OCI-LY7 (cell line): Measurements from ENCODE around the gene SLC30A7. TPM values are rescaled to one million over a fixed set of nuclear protein-coding genes. Genes with fewer than 3 reads are reported as not detected.
"Not testable (repeated sequence)": the region's sequence is repeated elsewhere in the genome, so short reads cannot be mapped to it uniquely, and the experiment has no call there.

Experiments
- BruUV-seq: library from RNA; stranded (reverse); fragments of 400-500 nt; replicated peaks from 2 replicates; lab custom pipeline; 2021; lab: Mats Ljungman, UMichigan
- CTCF ChIA-PET: fragments of 300-600 bp; sonication (Branson Sonifier 250); formaldehyde crosslinking; loops from one replicate; lab custom pipeline; 2022; ENCODE audit warnings: antibody characterized with exemption; ENCODE audit not compliant: unreplicated experiment; lab: Charles Lee
- POLR2A ChIA-PET: fragments of 300-600 bp; sonication (Branson Sonifier 250); formaldehyde crosslinking; loops from one replicate; lab custom pipeline; 2022; ENCODE audit warnings: antibody characterized with exemption; lab: Charles Lee
- DNase-seq: peaks from one replicate; pipeline ENCODE4 v3.0.0-alpha.2; 2015; ENCODE audit warnings: low spot score
- H2AFZ ChIP-seq: fragments of 200-600 bp; sonication (generic), shearing (Covaris generic); 2 replicates; pipeline ENCODE4 v1.6.1; 2014; ENCODE audit warnings: mild to moderate bottlenecking, antibody characterized with exemption, low read length, moderate library complexity
- H3K27ac ChIP-seq: fragments of 200-600 bp; sonication (generic); 2 replicates; pipeline ENCODE4 v1.5.1; 2014; ENCODE audit warnings: mixed run types, low read depth, mild to moderate bottlenecking, moderate library complexity, low read length, inconsistent platforms; ENCODE audit not compliant: poor library complexity, severe bottlenecking
- H3K36me3 ChIP-seq: fragments of 200-600 bp; sonication (generic); 2 replicates; pipeline ENCODE4 v1.6.1; 2014; ENCODE audit warnings: mild to moderate bottlenecking, antibody characterized with exemption, low read length, moderate library complexity, mixed read lengths; ENCODE audit not compliant: insufficient read depth
- H3K4me1 ChIP-seq: fragments of 200-600 bp; sonication (generic); 2 replicates; pipeline ENCODE4 v1.5.1; 2014; ENCODE audit warnings: mild to moderate bottlenecking, low read length; ENCODE audit not compliant: insufficient read depth, poor library complexity, severe bottlenecking
- H3K4me2 ChIP-seq: fragments of 200-600 bp; sonication (generic); 2 replicates; pipeline ENCODE4 v1.6.1; 2014; ENCODE audit warnings: mild to moderate bottlenecking, low read length
- H3K4me3 ChIP-seq: fragments of 200-600 bp; sonication (generic); 2 replicates; pipeline ENCODE4 v1.5.1; 2014; ENCODE audit warnings: mild to moderate bottlenecking, low read depth, low read length; ENCODE audit not compliant: poor library complexity, severe bottlenecking
- H3K79me2 ChIP-seq: fragments of 200-600 bp; sonication (generic); 2 replicates; pipeline ENCODE4 v1.6.1; 2016; ENCODE audit warnings: low read depth, mild to moderate bottlenecking, low read length, moderate library complexity, mixed read lengths; ENCODE audit not compliant: insufficient read depth
- H3K9me2 ChIP-seq: fragments of 200-600 bp; sonication (generic); 2 replicates; pipeline ENCODE4 v1.6.1; 2016; ENCODE audit warnings: mild to moderate bottlenecking, low read length, mixed read lengths; ENCODE audit not compliant: insufficient read depth
- H3K9me3 ChIP-seq: fragments of 200-600 bp; sonication (generic); 2 replicates; pipeline ENCODE4 v1.6.1; 2014; ENCODE audit warnings: mild to moderate bottlenecking, mixed run types, low read length, mixed read lengths
- H4K20me1 ChIP-seq: fragments of 200-600 bp; sonication (generic); 2 replicates; pipeline ENCODE4 v1.6.1; 2014; ENCODE audit warnings: mild to moderate bottlenecking, antibody characterized with exemption, low read length, moderate library complexity, mixed read lengths; ENCODE audit not compliant: insufficient read depth
- CTCF ChIP-seq: fragments of 200-600 bp; sonication (generic); conservative IDR thresholded peaks from 2 replicates; pipeline ENCODE4 v1.5.1; 2014; ENCODE audit warnings: mild to moderate bottlenecking, antibody characterized with exemption, low read length, moderate library complexity, mixed read lengths
- EZH2phosphoT487 ChIP-seq: fragments of 200-600 bp; sonication (generic); IDR thresholded peaks from 2 replicates; pipeline ENCODE4 v1.6.1; 2018; ENCODE audit warnings: low read depth, borderline replicate concordance, mild to moderate bottlenecking, mixed run types, antibody characterized with exemption, low read length, moderate library complexity, mixed read lengths
- intact Hi-C: fragments of 100-400 bp; cut with micrococcal nuclease; formaldehyde crosslinking; loops from one replicate; pipeline ENCODE4 v1.10.0; 2022; ENCODE audit not compliant: unreplicated experiment
- total RNA-seq, 2 experiments: library from RNA; depleted of rRNA in 1 of 2; stranded (reverse); fragments of >200 nt in 1 of 2; shearing (Covaris generic) in 1 of 2; gene quantifications; 2 replicates each; pipeline ENCODE4 v1.2.3, GENCODE V29; 2014 to 2022

Gene SLC30A7
- total RNA-seq, 2 experiments from 2014 or later, result 8.6 to 15.3 TPM

DNA sequence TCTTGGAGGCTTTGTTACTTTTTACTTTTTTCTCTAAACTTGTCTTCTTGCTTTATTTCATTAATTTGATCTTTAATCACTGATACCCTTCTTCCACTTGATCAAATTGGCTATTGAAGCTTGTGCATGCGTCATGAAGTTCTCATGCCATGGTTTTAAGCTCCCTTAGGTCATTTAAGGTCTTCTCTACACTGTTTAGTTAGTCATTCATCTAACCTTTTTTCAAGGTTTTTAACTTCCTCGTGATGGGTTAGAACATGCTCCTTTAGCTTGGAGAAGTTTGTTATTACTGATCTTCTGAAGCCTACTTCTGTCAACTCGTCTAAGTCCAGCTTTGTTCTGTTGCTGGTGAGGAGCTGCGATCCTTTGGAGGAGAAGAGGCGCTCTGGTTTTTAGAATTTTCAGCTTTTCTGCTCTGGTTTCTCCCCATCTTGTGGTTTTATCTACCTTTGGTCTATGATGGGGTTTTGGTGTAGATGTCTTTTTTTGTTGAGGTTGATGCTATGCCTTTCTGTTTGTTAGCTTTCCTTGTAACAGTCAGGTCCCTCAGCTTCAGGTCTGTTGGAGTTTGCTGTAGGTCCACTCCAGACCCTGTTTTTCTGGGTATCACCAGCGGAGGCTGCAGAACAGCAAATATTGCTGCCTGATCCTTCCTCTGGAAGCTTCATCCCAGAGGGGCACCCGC lies 53.0 kb downstream of the SLC30A7 start:
- H3K27ac ChIP-seq, H2AFZ ChIP-seq, H3K4me3 ChIP-seq, H3K79me2 ChIP-seq, DNase-seq, BruUV-seq, H4K20me1 ChIP-seq, H3K9me2 ChIP-seq, intact Hi-C loops, H3K9me3 ChIP-seq: not testable (repeated sequence)
- Histone ChIP-seq H3K36me3 (peaks cover 28% of the 10 kb centered on the region), H3K4me2 (0 out of 2 replicates have a peak overlapping the region, but pooled peaks have one; percentile 20), H3K4me1 (peaks cover 13% of the 10 kb centered on the region)
- ChIA-PET CTCF (interaction anchor here (0.6 kb wide), 1 partner anchor 287 kb away, joined by 3 read pairs; no protein-coding TSS in a partner anchor), POLR2A (interaction anchor here (1.0 to 1.6 kb wide), 2 partner anchors 13 to 37 kb away, joined by 4 to 5 read pairs; no protein-coding TSS in a partner anchor)

DNA sequence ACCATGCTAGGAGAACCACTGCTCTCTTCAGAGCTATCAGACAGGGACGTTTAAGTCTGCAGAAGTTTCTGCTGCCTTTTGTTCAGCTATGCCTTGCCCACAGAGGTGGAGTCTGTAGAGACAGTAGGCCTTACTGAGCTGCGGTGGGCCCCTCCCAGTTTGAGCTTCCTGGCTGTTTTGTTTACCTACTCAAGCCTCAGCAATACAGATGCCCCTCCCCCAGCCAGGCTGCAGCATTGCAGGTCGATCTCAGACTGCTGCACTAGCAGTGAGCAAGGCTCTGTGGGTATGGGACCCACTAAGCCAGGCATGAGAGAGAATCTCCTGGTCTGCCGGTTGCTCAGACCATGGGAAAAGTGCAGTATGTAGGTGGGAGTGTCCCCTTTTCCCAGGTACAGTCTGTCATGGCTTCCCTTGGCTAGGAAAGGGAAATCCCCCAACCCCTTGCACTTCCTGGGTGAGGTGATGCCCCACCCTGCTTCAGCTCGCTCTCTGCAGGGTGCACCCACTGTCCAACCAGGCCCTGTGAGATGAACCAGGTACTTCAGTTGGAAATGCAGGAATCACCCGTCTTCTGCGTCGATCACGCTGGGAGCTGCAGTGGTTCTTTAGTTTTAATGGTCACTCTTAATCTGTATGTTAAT lies 53.7 kb downstream of the SLC30A7 start:
- CTCF ChIA-PET, H3K27ac ChIP-seq: not testable (repeated sequence)
- peaks cover 13% of the 10 kb centered on the region for H3K4me1 ChIP-seq

GRCh38 chr1:100950337-100950736 lies 54.4 kb downstream of the SLC30A7 start:
- TF ChIP-seq EZH2phosphoT487, result no peak
- no peak for TF ChIP-seq CTCF
- DNase-seq, result no peak
- Histone ChIP-seq H3K79me2 (no peaks in the 10 kb centered on the region), H3K4me2 (no peak overlapping the region), H3K27ac (no peak overlapping the region), H3K9me3 (no peaks in the 10 kb centered on the region), H2AFZ (no peak overlapping the region), H3K4me1 (peaks cover 13% of the 10 kb centered on the region), H3K4me3 (no peak overlapping the region), H3K36me3 (peaks cover 28% of the 10 kb centered on the region), H4K20me1 (no peaks in the 10 kb centered on the region), H3K9me2 (no peaks in the 10 kb centered on the region)
- intact Hi-C loops, result no loop called here
- BruUV-seq, result no TSS peak
- ChIA-PET CTCF (no interaction called here), POLR2A (interaction anchor here (0.7 to 1.2 kb wide), 3 partner anchors 8 to 24 kb away, joined by 3 to 5 read pairs (median 4); no protein-coding TSS in a partner anchor)

More for the DNA sequence above, 53.7 kb downstream of the SLC30A7 start:
- H3K9me3 ChIP-seq, H3K4me3 ChIP-seq, H4K20me1 ChIP-seq, H2AFZ ChIP-seq, H3K79me2 ChIP-seq, BruUV-seq, intact Hi-C loops, H3K9me2 ChIP-seq: not testable (repeated sequence)
- POLR2A ChIA-PET, result interaction anchor here (0.7 to 1.6 kb wide), 4 partner anchors 9 to 25 kb away, joined by 3 to 5 read pairs (median 4); no protein-coding TSS in a partner anchor
- H3K36me3 ChIP-seq, result peaks cover 28% of the 10 kb centered on the region
- peak; percentile 60 for DNase-seq
- H3K4me2 ChIP-seq, result peak overlapping the region; percentile 20; the same call in 1 of the 2 replicates
